WTC11 (cell line): Measurements from ENCODE around the gene AKT3. TPM values are rescaled to one million over a fixed set of nuclear protein-coding genes. Genes with fewer than 3 reads are reported as not detected.
A peak's percentile ranks its signal among the peaks of the same experiment; 100 is the strongest.

Source experiments
- ATAC-seq: fragments of 200-7000 bp; cut with Tn5 transposase; 2 replicates; pipeline ENCODE4 v1.10.0; 2021; ENCODE audit warnings: mild to moderate bottlenecking, moderate library complexity
- CTCF ChIA-PET: fragments of 300-600 bp; sonication (Branson Sonifier 250); formaldehyde crosslinking; loops from one replicate; lab custom pipeline; 2021; ENCODE audit warnings: antibody characterized with exemption; lab: Charles Lee
- POLR2A ChIA-PET: fragments of 350-600 bp; sonication (Branson Sonifier 250); formaldehyde crosslinking; loops from one replicate; lab custom pipeline; 2021; ENCODE audit warnings: antibody characterized with exemption; lab: Charles Lee
- DNase-seq: peaks from one replicate; pipeline ENCODE4 v3.0.0; 2021; ENCODE audit warnings: low spot score
- H3K27ac Mint-ChIP-seq: 2 replicates; pipeline ENCODE4 v1.8.0; 2021; ENCODE audit warnings: mixed read lengths
- H3K27me3 Mint-ChIP-seq: 2 replicates; pipeline ENCODE4 v1.8.0; 2021; ENCODE audit warnings: low read depth, mild to moderate bottlenecking, moderate library complexity, mixed read lengths
- H3K36me3 Mint-ChIP-seq: 2 replicates; pipeline ENCODE4 v1.8.0; 2021; ENCODE audit warnings: mixed read lengths
- H3K4me1 Mint-ChIP-seq: 2 replicates; pipeline ENCODE4 v1.8.0; 2022; ENCODE audit warnings: mixed read lengths
- H3K4me3 Mint-ChIP-seq: 2 replicates; pipeline ENCODE4 v1.8.0; 2021; ENCODE audit warnings: mild to moderate bottlenecking, moderate library complexity, mixed read lengths
- H3K9me3 Mint-ChIP-seq: 2 replicates; pipeline ENCODE4 v1.8.0; 2021; ENCODE audit warnings: mixed read lengths
- CTCF ChIP-seq: fragments of 200-600 bp; IDR thresholded peaks from 2 replicates; pipeline ENCODE4 v1.8.0; 2022; ENCODE audit warnings: antibody characterized with exemption
- ELF4 ChIP-seq: sonication (generic); formaldehyde crosslinking; IDR thresholded peaks from 2 replicates; pipeline ENCODE4 v1.8.1; 2022; ENCODE audit warnings: low read depth, mild to moderate bottlenecking, moderate library complexity, missing genetic modification reagents
- FOXK1 ChIP-seq: sonication (generic); formaldehyde crosslinking; IDR thresholded peaks from 2 replicates; pipeline ENCODE4 v1.8.0; 2022; ENCODE audit warnings: mild to moderate bottlenecking, moderate library complexity, missing genetic modification reagents
- FOXP1 ChIP-seq: sonication (generic); formaldehyde crosslinking; IDR thresholded peaks from 2 replicates; pipeline ENCODE4 v1.8.0; 2022; ENCODE audit warnings: missing genetic modification reagents, mild to moderate bottlenecking, moderate library complexity, borderline replicate concordance
- GRHL2 ChIP-seq: fragments of 250-450 bp; sonication (Bioruptor Pico); IDR thresholded peaks from 2 replicates; pipeline ENCODE4 v1.8.0; 2022; ENCODE audit warnings: mild to moderate bottlenecking, moderate library complexity; ENCODE audit not compliant: insufficient replicate concordance, severe bottlenecking
- IRF2 ChIP-seq: sonication (generic); formaldehyde crosslinking; IDR thresholded peaks from 2 replicates; pipeline ENCODE4 v1.8.0; 2022; ENCODE audit warnings: low read depth, missing genetic modification reagents, borderline replicate concordance
- JUN ChIP-seq: sonication (generic); formaldehyde crosslinking; IDR thresholded peaks from 2 replicates; pipeline ENCODE4 v1.8.0; 2023; ENCODE audit warnings: mild to moderate bottlenecking, missing genetic modification reagents
- MAX ChIP-seq: sonication (generic); formaldehyde crosslinking; IDR thresholded peaks from 2 replicates; pipeline ENCODE4 v1.8.0; 2022; ENCODE audit warnings: mild to moderate bottlenecking, missing genetic modification reagents
- NFATC4 ChIP-seq: fragments of 250-450 bp; sonication (Bioruptor Pico); IDR thresholded peaks from 2 replicates; pipeline ENCODE4 v1.9.0; 2021; ENCODE audit warnings: mild to moderate bottlenecking
- NFE2L1 ChIP-seq: sonication (generic); formaldehyde crosslinking; IDR thresholded peaks from 2 replicates; pipeline ENCODE4 v1.8.1; 2023; ENCODE audit warnings: missing genetic modification reagents
- NR3C1 ChIP-seq: sonication (generic); formaldehyde crosslinking; conservative IDR thresholded peaks from 2 replicates; pipeline ENCODE4 v1.8.1; 2023; ENCODE audit warnings: low read depth, mild to moderate bottlenecking, missing genetic modification reagents
- SP1 ChIP-seq: sonication (generic); formaldehyde crosslinking; conservative IDR thresholded peaks from 2 replicates; pipeline ENCODE4 v1.8.1; 2022; ENCODE audit warnings: missing genetic modification reagents
- TCF7 ChIP-seq: sonication (generic); formaldehyde crosslinking; IDR thresholded peaks from 2 replicates; pipeline ENCODE4 v1.8.0; 2022; ENCODE audit warnings: mild to moderate bottlenecking, low read depth, missing genetic modification reagents, moderate library complexity
- TP53 ChIP-seq: sonication (generic); formaldehyde crosslinking; IDR thresholded peaks from 2 replicates; pipeline ENCODE4 v1.8.1; 2023; ENCODE audit warnings: mild to moderate bottlenecking, missing genetic modification reagents
- USF1 ChIP-seq: sonication (generic); formaldehyde crosslinking; IDR thresholded peaks from 2 replicates; pipeline ENCODE4 v1.8.0; 2022; ENCODE audit warnings: mild to moderate bottlenecking, missing genetic modification reagents
- ZNF219 ChIP-seq: sonication (generic); formaldehyde crosslinking; IDR thresholded peaks from 2 replicates; pipeline ENCODE4 v1.8.0; 2023; ENCODE audit warnings: missing genetic modification reagents, mild to moderate bottlenecking, borderline replicate concordance
- ZNF263 ChIP-seq: sonication (generic); formaldehyde crosslinking; IDR thresholded peaks from 2 replicates; pipeline ENCODE4 v1.8.1; 2022; ENCODE audit warnings: low read depth, mild to moderate bottlenecking, moderate library complexity, missing genetic modification reagents
- ZNF416 ChIP-seq: fragments of 250-450 bp; sonication (Bioruptor Pico); IDR thresholded peaks from 2 replicates; pipeline ENCODE4 v1.9.0; 2021; ENCODE audit warnings: mild to moderate bottlenecking, inconsistent platforms
- total RNA-seq: library from RNA; stranded (reverse); gene quantifications from 3 replicates; pipeline ENCODE4 v1.2.3, GENCODE V29; 2021
- TF ChIP-seq, protein P1 (sequence below): sonication (generic); formaldehyde crosslinking; IDR thresholded peaks from 2 replicates; pipeline ENCODE4 v1.8.1; 2023; ENCODE audit warnings: mild to moderate bottlenecking, missing genetic modification reagents, moderate library complexity
- TF ChIP-seq, protein P2 (sequence below): sonication (generic); formaldehyde crosslinking; IDR thresholded peaks from 2 replicates; pipeline ENCODE4 v1.8.0; 2023; ENCODE audit warnings: missing genetic modification reagents
- TF ChIP-seq, protein P3 (sequence below): sonication (generic); formaldehyde crosslinking; IDR thresholded peaks from 2 replicates; pipeline ENCODE4 v1.8.1; 2023; ENCODE audit warnings: mild to moderate bottlenecking, moderate library complexity, missing genetic modification reagents
- TF ChIP-seq, protein P4 (sequence below): sonication (generic); formaldehyde crosslinking; IDR thresholded peaks from 2 replicates; pipeline ENCODE4 v1.8.0; 2022; ENCODE audit warnings: mild to moderate bottlenecking, missing genetic modification reagents

The AKT3 gene
- total RNA-seq, 1 experiment from 2014 or later, result 38.5 TPM

DNA sequence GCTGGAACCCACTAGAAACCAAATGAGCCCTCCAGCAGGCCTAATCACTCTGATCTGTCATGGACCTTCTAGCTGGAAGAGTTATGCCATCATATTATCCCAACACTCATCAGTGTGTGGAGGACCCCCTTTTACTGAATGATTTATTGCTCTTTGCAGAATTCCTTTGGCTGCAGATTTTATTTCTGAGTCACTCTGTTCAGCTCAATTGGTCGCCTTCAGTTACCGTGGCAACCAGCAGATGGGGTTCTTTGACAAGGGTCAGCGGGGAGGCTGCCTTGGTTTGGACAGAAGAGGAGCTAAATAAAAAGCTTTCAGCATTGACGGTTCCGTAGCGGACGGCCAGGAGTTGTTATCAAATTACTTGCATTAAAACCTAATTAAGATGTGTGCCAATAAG lies 374.1 kb downstream of the AKT3 start:
- DNase-seq (peak; percentile 75), ATAC-seq (peak; percentile 54)
- TF ChIP-seq, protein P1, sequence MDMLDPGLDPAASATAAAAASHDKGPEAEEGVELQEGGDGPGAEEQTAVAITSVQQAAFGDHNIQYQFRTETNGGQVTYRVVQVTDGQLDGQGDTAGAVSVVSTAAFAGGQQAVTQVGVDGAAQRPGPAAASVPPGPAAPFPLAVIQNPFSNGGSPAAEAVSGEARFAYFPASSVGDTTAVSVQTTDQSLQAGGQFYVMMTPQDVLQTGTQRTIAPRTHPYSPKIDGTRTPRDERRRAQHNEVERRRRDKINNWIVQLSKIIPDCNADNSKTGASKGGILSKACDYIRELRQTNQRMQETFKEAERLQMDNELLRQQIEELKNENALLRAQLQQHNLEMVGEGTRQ (CRISPR knock-in tag), result no peak
- TF ChIP-seq CTCF, result peak; percentile 25; the same call in 1 of the 2 replicates
- H3K4me1 Mint-ChIP-seq, result peaks cover 55% of the 10 kb centered on the region
- CTCF ChIA-PET, result interaction anchor here (0.6 to 2.4 kb wide), 34 partner anchors 13 to 796 kb away, joined by 3 to 20 read pairs (median 3); no protein-coding TSS in a partner anchor
- no peak overlapping the region for H3K4me3 Mint-ChIP-seq
- H3K36me3 Mint-ChIP-seq, result peaks cover 7% of the 10 kb centered on the region
- POLR2A ChIA-PET, result no interaction called here
- no peak overlapping the region for H3K27ac Mint-ChIP-seq
- peaks cover 7% of the 10 kb centered on the region for H3K9me3 Mint-ChIP-seq
- no peaks in the 10 kb centered on the region for H3K27me3 Mint-ChIP-seq

DNA sequence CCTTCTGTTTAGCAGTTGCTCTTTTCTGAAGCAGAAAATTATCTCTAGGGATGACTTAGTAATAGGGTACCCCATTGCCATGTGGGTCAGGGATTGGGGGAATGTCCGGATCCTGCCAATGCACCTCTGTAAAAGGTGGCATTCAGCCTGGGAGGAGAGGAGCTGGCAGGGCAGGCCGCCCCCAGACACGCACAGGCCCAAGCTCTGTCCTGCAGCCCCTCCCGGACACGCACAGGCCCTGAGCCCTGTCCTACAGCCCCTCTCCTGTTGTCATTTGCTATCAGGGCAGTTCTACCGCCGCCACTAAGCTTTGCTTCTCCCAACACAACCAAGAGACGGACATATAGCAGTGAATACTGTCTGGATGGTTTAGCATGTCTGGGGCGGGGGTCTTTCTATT lies 375.1 kb downstream of the AKT3 start:
- no peak for TF ChIP-seq ELF4 (CRISPR knock-in tag)
- TF ChIP-seq NFATC4 (CRISPR knock-in tag), result no peak
- TF ChIP-seq FOXK1 (CRISPR knock-in tag), result no peak
- TF ChIP-seq ZNF263 (CRISPR knock-in tag), result no peak
- TF ChIP-seq ZNF416 (CRISPR knock-in tag), result no peak
- TF ChIP-seq, all 79 proteins: peak for 0
- Mint-ChIP-seq H3K27me3 (no peaks in the 10 kb centered on the region), H3K9me3 (peaks cover 5% of the 10 kb centered on the region), H3K4me3 (peak overlapping the region; percentile 28), H3K27ac (peak overlapping the region; percentile 65; the same call in 1 of the 2 replicates), H3K36me3 (peaks cover 5% of the 10 kb centered on the region), H3K4me1 (peaks cover 64% of the 10 kb centered on the region)
- DNase-seq (peak; percentile 17), ATAC-seq (peak; percentile 3; the same call in 1 of the 2 replicates)
- ChIA-PET CTCF (interaction anchor here (1.0 to 1.6 kb wide), 3 partner anchors 16 to 131 kb away, joined by 3 to 6 read pairs (median 3); no protein-coding TSS in a partner anchor), POLR2A (no interaction called here)

- peak overlapping the region; percentile 7; the same call in 1 of the 2 replicates for H3K4me3 Mint-ChIP-seq
- H3K36me3 Mint-ChIP-seq, result no peaks in the 10 kb centered on the region
- no peaks in the 10 kb centered on the region for H3K27me3 Mint-ChIP-seq
- peaks cover 66% of the 10 kb centered on the region for H3K4me1 Mint-ChIP-seq
- ATAC-seq (peak; percentile 66), DNase-seq (peak; percentile 58)
- no peaks in the 10 kb centered on the region for H3K9me3 Mint-ChIP-seq
- no peak overlapping the region for H3K27ac Mint-ChIP-seq
- ChIA-PET CTCF (interaction anchor here (0.9 to 1.6 kb wide), 4 partner anchors 17 to 131 kb away, joined by 3 to 6 read pairs (median 3); no protein-coding TSS in a partner anchor), POLR2A (interaction anchor here (0.5 kb wide), 1 partner anchor 22 kb away, joined by 6 read pairs; no protein-coding TSS in a partner anchor)
- 0 out of 2 replicates have a peak, but pooled peaks have one; percentile 34 for TF ChIP-seq SP1 (CRISPR knock-in tag)
- 0 out of 2 replicates have a peak, but pooled peaks have one; percentile 36 for TF ChIP-seq USF1
- TF ChIP-seq, protein P2, sequence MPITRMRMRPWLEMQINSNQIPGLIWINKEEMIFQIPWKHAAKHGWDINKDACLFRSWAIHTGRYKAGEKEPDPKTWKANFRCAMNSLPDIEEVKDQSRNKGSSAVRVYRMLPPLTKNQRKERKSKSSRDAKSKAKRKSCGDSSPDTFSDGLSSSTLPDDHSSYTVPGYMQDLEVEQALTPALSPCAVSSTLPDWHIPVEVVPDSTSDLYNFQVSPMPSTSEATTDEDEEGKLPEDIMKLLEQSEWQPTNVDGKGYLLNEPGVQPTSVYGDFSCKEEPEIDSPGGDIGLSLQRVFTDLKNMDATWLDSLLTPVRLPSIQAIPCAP (CRISPR knock-in tag), result no peak
- TF ChIP-seq, protein P3, sequence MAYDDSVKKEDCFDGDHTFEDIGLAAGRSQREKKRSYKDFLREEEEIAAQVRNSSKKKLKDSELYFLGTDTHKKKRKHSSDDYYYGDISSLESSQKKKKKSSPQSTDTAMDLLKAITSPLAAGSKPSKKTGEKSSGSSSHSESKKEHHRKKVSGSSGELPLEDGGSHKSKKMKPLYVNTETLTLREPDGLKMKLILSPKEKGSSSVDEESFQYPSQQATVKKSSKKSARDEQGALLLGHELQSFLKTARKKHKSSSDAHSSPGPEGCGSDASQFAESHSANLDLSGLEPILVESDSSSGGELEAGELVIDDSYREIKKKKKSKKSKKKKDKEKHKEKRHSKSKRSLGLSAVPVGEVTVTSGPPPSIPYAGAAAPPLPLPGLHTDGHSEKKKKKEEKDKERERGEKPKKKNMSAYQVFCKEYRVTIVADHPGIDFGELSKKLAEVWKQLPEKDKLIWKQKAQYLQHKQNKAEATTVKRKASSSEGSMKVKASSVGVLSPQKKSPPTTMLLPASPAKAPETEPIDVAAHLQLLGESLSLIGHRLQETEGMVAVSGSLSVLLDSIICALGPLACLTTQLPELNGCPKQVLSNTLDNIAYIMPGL (CRISPR knock-in tag), result peak; percentile 72; the same call in 1 of the 2 replicates
- no peak for TF ChIP-seq JUN
- TF ChIP-seq MAX (CRISPR knock-in tag), result peak; percentile 92
- TF ChIP-seq GRHL2, result no peak
- TF ChIP-seq NR3C1 (CRISPR knock-in tag), result no peak
- TF ChIP-seq NFE2L1, result no peak
- TF ChIP-seq, protein P4, sequence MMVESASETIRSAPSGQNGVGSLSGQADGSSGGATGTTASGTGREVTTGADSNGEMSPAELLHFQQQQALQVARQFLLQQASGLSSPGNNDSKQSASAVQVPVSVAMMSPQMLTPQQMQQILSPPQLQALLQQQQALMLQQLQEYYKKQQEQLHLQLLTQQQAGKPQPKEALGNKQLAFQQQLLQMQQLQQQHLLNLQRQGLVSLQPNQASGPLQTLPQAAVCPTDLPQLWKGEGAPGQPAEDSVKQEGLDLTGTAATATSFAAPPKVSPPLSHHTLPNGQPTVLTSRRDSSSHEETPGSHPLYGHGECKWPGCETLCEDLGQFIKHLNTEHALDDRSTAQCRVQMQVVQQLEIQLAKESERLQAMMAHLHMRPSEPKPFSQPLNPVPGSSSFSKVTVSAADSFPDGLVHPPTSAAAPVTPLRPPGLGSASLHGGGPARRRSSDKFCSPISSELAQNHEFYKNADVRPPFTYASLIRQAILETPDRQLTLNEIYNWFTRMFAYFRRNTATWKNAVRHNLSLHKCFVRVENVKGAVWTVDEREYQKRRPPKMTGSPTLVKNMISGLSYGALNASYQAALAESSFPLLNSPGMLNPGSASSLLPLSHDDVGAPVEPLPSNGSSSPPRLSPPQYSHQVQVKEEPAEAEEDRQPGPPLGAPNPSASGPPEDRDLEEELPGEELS (CRISPR knock-in tag), result 0 out of 2 replicates have a peak, but pooled peaks have one; percentile 44
- TF ChIP-seq FOXP1 (CRISPR knock-in tag), result peak; percentile 86
- no peak for TF ChIP-seq IRF2 (CRISPR knock-in tag)
- TF ChIP-seq ZNF219 (CRISPR knock-in tag), result peak; percentile 75; the same call in 1 of the 2 replicates
- peak; percentile 24; the same call in 1 of the 2 replicates for TF ChIP-seq TP53 (CRISPR knock-in tag)
- no peak for TF ChIP-seq TCF7 (CRISPR knock-in tag)
Measured at GRCh38 chr1:243474136-243474881, 375.7 kb downstream of the AKT3 start.
